Measurements from ENCODE around the gene CCM2.

Gene CCM2

GRCh38 chr7:45070254-45070642 lies 70.2 kb downstream of the CCM2 start:
- DNase-seq = no peak

GRCh38 chr7:45071528-45071927 lies 71.5 kb downstream of the CCM2 start:
- DNase-seq = no peak

DNA sequence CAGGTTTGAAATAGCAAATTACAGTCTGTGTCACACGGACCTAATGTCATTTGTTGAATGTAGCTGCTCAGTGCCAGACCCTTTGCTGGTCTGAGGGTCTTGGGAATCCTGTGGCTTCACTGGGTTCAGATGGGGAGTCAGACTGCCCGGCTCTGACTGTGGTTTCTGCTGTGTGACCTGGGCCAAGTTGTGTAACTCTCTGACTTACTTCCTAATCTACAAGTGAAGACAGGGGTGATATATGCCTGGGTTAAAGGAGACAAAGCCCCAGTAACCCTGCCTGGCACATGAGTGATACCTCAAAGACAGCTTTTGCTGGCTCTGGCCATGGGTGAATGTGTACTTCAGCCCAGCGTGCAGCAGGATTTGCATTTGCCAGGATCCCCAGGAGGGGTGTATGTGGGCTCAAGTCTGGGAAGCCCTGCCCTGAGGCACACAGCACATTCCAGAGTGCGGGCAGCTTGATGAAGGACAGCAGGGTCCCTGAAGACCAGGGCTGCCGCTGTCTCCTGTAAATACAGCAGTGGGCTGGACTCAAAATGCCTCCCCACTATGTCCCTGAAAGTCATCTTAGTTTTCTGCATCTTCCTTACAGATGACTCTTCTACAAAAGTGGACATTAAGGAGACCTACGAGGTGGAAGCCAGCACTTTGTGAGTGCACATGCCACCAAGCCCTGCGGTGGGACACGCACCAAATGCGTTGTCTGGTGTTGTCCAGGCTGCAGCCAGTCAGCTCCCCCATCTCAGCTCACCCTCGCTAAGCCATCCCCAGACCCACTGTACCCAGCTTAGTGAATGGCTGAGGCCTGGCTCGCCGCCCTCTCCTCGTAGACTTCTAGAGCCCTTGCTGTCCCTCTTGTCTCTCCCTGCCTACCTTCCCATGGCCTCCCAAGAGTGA lies 72.4 kb downstream of the CCM2 start:
- no peak for DNase-seq

- no peak for DNase-seq
These were observed 73.2 kb downstream of the CCM2 start for GRCh38 chr7:45073031-45073785.

- DNase-seq = no peak
These were observed 74.0 kb downstream of the CCM2 start for GRCh38 chr7:45073786-45074527.

- DNase-seq = no peak
These were observed 74.7 kb downstream of the CCM2 start for GRCh38 chr7:45074528-45075354.

- no peak for DNase-seq
These were observed 75.3 kb downstream of the CCM2 start for GRCh38 chr7:45075355-45075644.

DNA sequence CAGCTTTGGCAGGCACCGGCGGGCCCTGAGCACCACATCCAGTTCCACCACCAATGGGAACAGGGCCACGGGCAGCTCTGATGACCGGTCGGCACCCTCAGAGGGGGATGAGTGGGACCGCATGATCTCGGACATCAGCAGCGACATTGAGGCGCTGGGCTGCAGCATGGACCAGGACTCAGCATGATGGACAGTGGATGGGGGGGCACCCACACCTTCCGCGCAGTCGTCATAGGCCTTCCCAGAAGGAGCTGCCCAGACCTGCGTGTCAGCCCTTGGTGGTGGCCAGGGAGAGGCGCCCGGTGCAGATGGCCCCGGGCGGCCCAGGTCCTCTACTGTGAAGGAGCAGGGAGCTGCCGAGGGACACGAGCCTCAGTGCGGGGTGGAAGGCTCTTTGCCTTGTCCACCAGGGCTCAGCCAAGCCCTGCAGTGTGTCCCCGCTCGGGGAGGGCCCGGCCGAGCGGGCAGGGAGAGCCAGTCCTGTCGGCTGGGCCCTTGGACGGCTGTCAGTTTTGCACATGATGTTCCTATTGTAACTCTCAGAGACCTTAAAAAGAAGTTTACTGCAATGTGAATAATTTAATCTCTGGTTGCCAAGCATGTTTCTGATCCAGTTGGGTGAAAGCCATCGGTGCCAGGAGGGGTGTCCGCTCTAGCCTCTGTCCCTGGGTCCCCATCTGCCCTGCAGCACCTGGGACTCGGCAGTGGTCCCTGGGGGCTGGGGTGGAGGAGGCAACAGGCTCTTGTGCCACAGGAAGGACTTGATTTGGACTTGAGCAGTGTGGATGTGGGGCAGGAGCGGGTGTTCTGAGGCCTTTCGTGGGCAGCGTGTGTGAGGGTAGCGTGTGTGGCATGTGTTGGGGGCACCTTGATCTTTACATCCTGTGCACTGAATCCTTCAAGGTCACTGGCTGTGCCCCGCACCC lies 76.1 kb downstream of the CCM2 start:
- no peak for DNase-seq

DNA sequence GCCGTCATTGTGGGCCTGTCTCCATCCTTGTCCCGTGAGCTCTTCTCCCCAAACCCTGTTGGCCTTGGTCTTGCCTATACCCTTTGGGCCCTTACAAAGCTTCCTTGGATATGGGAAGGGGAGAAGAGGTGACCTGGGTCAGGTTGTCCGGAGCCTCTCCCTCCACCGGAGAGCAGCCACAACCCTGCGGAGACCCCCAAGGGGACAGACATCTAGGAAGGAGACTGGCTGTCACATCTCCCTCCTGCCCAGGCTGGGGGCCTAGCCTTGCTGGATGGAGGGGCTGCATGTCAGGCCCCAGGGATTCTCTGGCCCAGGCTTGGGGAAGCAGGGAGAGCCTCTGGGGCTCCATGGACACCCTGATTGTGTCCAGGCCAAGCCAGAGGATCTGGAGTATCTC lies 76.9 kb downstream of the CCM2 start:
- DNase-seq = no peak

DNA sequence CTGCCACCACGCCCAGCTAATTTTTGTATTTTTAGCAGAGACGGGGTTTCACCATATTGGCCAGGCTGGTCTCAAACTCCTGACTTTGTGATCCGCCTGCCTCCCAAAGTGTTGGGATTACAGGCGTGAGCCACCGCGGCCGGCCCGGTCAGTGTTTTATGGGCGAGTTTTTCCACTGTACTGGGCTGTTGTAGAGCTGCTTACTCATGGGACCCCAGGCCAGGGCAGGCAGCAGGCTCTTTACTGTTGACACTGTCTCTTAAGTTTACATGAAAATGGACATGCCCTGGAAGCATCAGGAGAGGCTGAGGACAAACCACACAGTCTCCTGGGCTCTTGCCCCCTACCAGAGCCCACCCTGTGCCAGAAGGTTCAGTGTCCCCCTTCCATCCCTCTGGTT lies 77.6 kb downstream of the CCM2 start:
- DNase-seq = no peak

DNA sequence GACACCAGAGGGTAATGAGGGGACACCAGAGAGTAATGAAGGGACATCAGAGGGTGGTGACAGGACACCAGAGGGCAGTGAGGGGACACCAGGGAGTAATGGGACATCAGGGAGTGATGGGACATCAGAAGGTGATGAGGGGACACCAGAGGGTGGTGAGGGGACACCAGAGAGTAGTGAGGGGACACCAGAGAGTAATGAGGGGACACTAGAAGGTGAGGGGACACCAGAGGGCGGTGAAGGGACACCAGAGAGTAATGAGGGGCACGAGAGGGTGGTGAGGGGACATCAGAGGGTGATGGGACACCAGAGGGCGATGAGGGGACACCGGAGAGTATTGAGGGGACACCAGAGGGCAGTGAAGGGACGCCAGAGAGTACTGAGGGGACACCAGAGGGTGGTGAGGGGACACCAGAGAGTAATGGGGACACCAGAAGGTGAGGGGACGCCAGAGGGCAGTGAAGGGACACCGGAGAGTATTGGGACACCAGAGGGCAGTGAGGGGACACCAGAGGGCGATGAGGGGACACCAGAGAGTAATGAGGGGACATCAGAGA lies 78.2 kb downstream of the CCM2 start:
- DNase-seq = no peak

- DNase-seq = no peak
These were observed 80.4 kb downstream of the CCM2 start for GRCh38 chr7:45080265-45080957.

DNA sequence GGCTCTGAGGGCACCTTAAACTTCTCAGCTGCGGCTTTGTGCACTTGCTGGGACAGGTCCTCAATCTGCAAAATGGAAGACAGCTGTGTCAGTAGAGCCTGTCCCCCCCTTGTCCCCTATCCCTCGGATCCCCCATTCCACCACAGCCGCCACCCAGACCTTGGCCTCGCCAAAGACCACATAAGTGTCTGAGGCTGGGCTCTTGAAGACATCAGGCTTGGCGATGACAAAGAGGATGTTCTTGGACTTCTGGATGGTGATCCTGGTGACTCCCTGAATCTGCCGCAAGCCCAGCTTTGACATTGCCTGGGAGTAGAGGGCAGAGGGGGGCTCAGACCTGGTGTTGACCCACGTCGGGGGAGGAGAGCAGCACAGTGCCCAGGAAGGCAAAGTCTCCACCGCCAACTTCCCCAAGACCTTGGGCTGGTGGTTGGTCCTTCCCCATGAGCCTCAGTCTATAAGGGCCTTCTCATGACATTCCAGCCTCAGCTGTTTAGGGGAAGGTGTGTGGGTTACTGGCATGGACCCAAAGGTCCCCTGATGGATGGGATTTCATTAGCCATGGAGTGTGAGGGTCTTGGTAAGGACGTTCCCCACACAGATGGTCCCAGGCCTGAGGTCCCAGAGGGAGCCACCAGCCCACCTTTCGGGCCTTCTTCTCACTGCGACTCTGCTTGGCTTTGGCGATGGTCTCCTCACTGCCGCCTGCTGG lies 81.1 kb downstream of the CCM2 start:
- no peak for DNase-seq

GRCh38 chr7:45081670-45081974 lies 81.6 kb downstream of the CCM2 start:
- DNase-seq = no peak

GRCh38 chr7:45082031-45082830 lies 82.2 kb downstream of the CCM2 start:
- DNase-seq = no peak

DNA sequence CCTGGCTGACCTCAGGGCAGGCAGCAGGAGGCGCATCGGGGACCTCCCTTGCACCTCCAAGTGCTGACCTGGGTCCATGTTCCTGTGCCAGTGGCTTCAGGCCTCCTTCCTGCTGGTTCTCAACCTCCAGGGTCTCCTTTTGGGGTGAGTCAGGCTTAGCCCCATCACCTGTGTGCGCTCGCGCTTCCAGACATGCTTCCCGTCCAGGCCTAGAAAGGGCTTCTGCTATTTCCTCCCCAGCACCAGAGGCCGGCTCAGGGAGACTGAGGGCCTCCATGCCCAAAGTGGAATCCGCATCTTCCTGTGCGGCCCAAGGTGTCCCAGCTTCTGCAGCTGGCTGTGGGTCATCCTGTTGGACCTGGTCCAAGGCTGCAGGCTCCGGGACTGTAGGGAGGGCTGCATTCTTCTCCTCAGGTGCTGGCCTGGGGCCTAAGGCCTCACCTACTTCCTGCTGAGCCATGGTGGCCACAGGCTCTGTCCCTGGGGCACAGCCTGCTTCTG lies 82.9 kb downstream of the CCM2 start:
- DNase-seq = no peak

GRCh38 chr7:45084336-45084735 lies 84.3 kb downstream of the CCM2 start:
- DNase-seq = no peak

DNA sequence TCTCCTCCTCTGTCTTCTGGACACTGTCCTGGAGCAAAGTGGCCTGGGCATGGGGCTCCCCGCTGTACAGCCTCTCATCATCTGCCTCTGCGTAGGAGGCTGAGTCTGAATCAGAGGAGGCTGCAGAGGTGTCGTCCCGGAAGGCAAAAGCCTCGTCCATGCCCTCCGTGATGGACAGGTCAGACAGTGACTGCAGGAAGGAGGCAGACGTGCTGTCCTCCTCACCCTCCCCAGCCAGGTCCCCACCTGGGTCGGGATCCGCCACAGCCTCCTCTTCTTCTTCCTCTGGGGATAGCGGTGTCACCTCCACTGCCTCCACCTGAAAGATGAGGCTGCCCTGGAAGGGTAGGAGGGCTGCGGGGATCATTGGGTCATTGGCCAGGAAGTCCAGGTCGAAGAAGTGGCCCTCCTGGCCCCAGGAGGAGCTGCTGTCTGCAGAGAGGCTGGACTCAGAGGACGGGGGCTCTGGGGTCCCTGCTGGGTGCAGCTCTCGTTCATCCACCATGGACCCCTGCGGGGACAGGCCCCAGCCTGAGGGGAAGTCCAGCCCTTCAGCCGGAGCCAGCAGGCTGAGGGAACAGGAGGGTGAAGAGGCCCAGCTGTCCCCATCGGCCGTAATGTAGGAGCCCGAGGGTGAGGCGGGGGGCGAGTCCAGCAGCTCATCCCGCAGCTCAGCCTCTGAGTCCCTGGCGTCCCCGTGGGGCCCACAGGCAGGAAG lies 85.1 kb downstream of the CCM2 start:
- DNase-seq = no peak

Data from activated effector memory CD4-positive, alpha-beta T cell treated with Interleukin-2 at 50 U/mL for 16 hours (primary cell).